Osteoblast (primary cell): ENCODE results near the gene STRN4. TPM values are rescaled to one million over a fixed set of nuclear protein-coding genes. Genes with fewer than 3 reads are reported as not detected.

Experiments
- DNase-seq: peaks from one replicate; pipeline ENCODE4 v3.0.0; 2011; ENCODE audit warnings: low spot score, mixed read lengths; ENCODE audit not compliant: insufficient read length; ENCODE audit errors: missing footprints
- H2AFZ ChIP-seq: 2 replicates; pipeline ENCODE4 v1.6.0; 2011; ENCODE audit warnings: mild to moderate bottlenecking, low read length
- H3K27ac ChIP-seq: 2 replicates; pipeline ENCODE4 v1.5.1; 2011; ENCODE audit warnings: mild to moderate bottlenecking, low read depth, low read length, moderate library complexity
- H3K27me3 ChIP-seq: 2 replicates; pipeline ENCODE4 v1.6.0; 2012; ENCODE audit warnings: mild to moderate bottlenecking, control low read depth, inconsistent platforms, low read length, moderate library complexity; ENCODE audit not compliant: insufficient read depth
- H3K36me3 ChIP-seq: 2 replicates; pipeline ENCODE4 v1.5.1; 2011; ENCODE audit warnings: mild to moderate bottlenecking, low read length, control low read depth, moderate library complexity; ENCODE audit not compliant: insufficient read depth
- H3K4me1 ChIP-seq: 2 replicates; pipeline ENCODE4 v1.5.1; 2011; ENCODE audit warnings: mild to moderate bottlenecking, low read length, control low read depth, moderate library complexity; ENCODE audit not compliant: insufficient read depth
- H3K4me2 ChIP-seq: 2 replicates; pipeline ENCODE4 v1.6.0; 2011; ENCODE audit warnings: mild to moderate bottlenecking, low read length; ENCODE audit not compliant: insufficient read depth
- H3K4me3 ChIP-seq: fragments of 200-600 bp; sonication (generic); 3 replicates; pipeline ENCODE4 v1.5.1; 2012; ENCODE audit warnings: mild to moderate bottlenecking, low read length, inconsistent platforms; ENCODE audit not compliant: insufficient read depth
- H3K79me2 ChIP-seq: 2 replicates; pipeline ENCODE4 v1.6.0; 2012; ENCODE audit warnings: mild to moderate bottlenecking, low read length, control low read depth, inconsistent platforms; ENCODE audit not compliant: insufficient read depth
- H3K9me3 ChIP-seq: 2 replicates; pipeline ENCODE4 v1.5.1; 2011; ENCODE audit warnings: low read depth, low read length, control low read depth
- H4K20me1 ChIP-seq: 2 replicates; pipeline ENCODE4 v1.6.0; 2012; ENCODE audit warnings: mild to moderate bottlenecking, low read length, control low read depth; ENCODE audit not compliant: insufficient read depth
- small RNA-seq: library from RNA; depleted of rRNA; stranded (forward); fragments of <200 nt; gene quantifications from one replicate; pipeline ENCODE3, GENCODE V24; 2012
- total RNA-seq: library from RNA; depleted of rRNA; stranded (reverse); fragments of >200 nt; gene quantifications from 2 replicates; pipeline ENCODE4 v1.2.3, GENCODE V29; 2012
- TF ChIP-seq, protein P1 (sequence below): IDR thresholded peaks from 2 replicates; pipeline ENCODE4 v1.5.1; 2011; ENCODE audit warnings: mild to moderate bottlenecking, low read depth, low read length, moderate library complexity; ENCODE audit errors: extremely low read depth

STRN4 gene
- total RNA-seq, 1 donor: 56.5 TPM

DNA sequence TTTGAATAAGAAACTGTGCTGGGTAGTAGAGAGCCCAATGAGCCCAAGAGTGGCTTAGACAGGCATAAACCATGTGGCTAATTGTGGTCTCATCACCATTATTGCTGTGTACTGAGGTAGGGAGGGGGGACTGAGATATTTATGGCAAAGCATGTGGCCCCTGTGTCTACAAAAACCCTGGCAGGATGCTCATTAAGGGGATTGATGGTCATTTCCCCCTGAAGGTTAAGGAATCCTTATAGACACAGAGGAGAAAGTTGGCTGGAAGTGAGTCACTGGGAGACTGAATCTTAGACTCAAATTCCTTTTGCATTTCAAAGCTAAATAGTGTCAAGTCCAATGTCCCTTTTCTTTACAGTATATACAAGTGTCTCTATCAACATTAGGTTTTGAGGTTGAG, 75.4 kb downstream of the STRN4 start:
- Histone ChIP-seq H2AFZ (no peak overlapping the region), H3K27me3 (no peaks in the 10 kb centered on the region), H3K27ac (no peak overlapping the region), H3K79me2 (no peaks in the 10 kb centered on the region), H3K9me3 (no peaks in the 10 kb centered on the region), H3K4me1 (peaks cover 5% of the 10 kb centered on the region), H3K4me2 (no peak overlapping the region), H3K4me3 (no peak overlapping the region), H3K36me3 (peaks cover 17% of the 10 kb centered on the region), H4K20me1 (no peaks in the 10 kb centered on the region)
- peak; percentile 82 for DNase-seq
- TF ChIP-seq, protein P1, sequence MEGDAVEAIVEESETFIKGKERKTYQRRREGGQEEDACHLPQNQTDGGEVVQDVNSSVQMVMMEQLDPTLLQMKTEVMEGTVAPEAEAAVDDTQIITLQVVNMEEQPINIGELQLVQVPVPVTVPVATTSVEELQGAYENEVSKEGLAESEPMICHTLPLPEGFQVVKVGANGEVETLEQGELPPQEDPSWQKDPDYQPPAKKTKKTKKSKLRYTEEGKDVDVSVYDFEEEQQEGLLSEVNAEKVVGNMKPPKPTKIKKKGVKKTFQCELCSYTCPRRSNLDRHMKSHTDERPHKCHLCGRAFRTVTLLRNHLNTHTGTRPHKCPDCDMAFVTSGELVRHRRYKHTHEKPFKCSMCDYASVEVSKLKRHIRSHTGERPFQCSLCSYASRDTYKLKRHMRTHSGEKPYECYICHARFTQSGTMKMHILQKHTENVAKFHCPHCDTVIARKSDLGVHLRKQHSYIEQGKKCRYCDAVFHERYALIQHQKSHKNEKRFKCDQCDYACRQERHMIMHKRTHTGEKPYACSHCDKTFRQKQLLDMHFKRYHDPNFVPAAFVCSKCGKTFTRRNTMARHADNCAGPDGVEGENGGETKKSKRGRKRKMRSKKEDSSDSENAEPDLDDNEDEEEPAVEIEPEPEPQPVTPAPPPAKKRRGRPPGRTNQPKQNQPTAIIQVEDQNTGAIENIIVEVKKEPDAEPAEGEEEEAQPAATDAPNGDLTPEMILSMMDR: no peak

Small RNAs within 50 kb of the gene (small RNA-seq; reads per million reads assigned to genes)
- gene MIR320E: not detected
- gene RF00019: not detected
- not detected for gene RN7SL364P

Other genes with a start within 250 kb of the STRN4 start
- 105 and 124 TPM in 2 replicates for gene CALM3, start 145.1 kb downstream of the STRN4 start, total RNA-seq
- 2.5 and 2.9 TPM in 2 replicates for gene PTGIR, start 121.4 kb downstream of the STRN4 start, total RNA-seq
- gene GNG8, start 110.2 kb downstream of the STRN4 start, total RNA-seq: not detected in 2 replicates
- 1.8 and 3.5 TPM in 2 replicates for gene DACT3, start 85.3 kb downstream of the STRN4 start, total RNA-seq
- 9.0 and 9.4 TPM in 2 replicates for gene PRKD2, start 29.3 kb downstream of the STRN4 start, total RNA-seq
- gene FKRP, start 393 bp downstream of the STRN4 start, total RNA-seq: 18.0 and 18.5 TPM in 2 replicates
- gene SLC1A5, start 42.1 kb upstream of the STRN4 start, total RNA-seq: 274 and 354 TPM in 2 replicates
- 117 and 136 TPM in 2 replicates for gene AP2S1, start 104.4 kb upstream of the STRN4 start, total RNA-seq
- 76.0 and 82.2 TPM in 2 replicates for gene ARHGAP35, start 114.5 kb upstream of the STRN4 start, total RNA-seq